GM10248 (cell line): ENCODE results near the gene KLRG1.

Experiments
- CTCF ChIA-PET: fragments of 300-600 bp; sonication (Branson Sonifier 250); formaldehyde crosslinking; extraction: SDS; loops from one replicate; lab custom pipeline; 2021; ENCODE audit warnings: antibody characterized with exemption; lab: Yijun Ruan, JAX
- POLR2A ChIA-PET: fragments of 350-650 bp; sonication (Branson Sonifier 250); formaldehyde crosslinking; extraction: SDS; loops from one replicate; lab custom pipeline; 2020; ENCODE audit warnings: antibody characterized with exemption; lab: Yijun Ruan, JAX
- DNase-seq: peaks from one replicate; pipeline ENCODE4 v3.0.0; 2012; ENCODE audit errors: extremely low spot score
- CTCF ChIP-seq: IDR thresholded peaks from 2 replicates; pipeline ENCODE4 v1.5.1; 2012; ENCODE audit warnings: mild to moderate bottlenecking, low read depth; ENCODE audit errors: extremely low read depth, missing control alignments, control extremely low read depth

Gene KLRG1

GRCh38 chr12:9041321-9041720 is 52.0 kb downstream of the KLRG1 start:
- POLR2A ChIA-PET, result no interaction called here
- CTCF ChIA-PET, result interaction anchor here (0.8 to 2.6 kb wide), 8 partner anchors 9 to 497 kb away, joined by 3 to 15 read pairs (median 3); partner anchors contain the start of gene M6PR
- DNase-seq, result no peak
- no peak for TF ChIP-seq CTCF

- ChIA-PET POLR2A (no interaction called here), CTCF (interaction anchor here (0.8 to 2.0 kb wide), 3 partner anchors 11 to 362 kb away, joined by 3 to 4 read pairs (median 4); no protein-coding TSS in a partner anchor)
- DNase-seq, result no peak
- no peak for TF ChIP-seq CTCF
Observed at GRCh38 chr12:9043766-9044165, 54.4 kb downstream of the KLRG1 start.

- DNase-seq, result no peak
- ChIA-PET CTCF (interaction anchor here (1.3 kb wide), 1 partner anchor 98 kb away, joined by 4 read pairs; the partner anchor contains the start of gene M6PR), POLR2A (no interaction called here)
- no peak for TF ChIP-seq CTCF
Observed at GRCh38 chr12:9047105-9047504, 57.8 kb downstream of the KLRG1 start.

GRCh38 chr12:9048930-9049329 is 59.6 kb downstream of the KLRG1 start:
- no peak for DNase-seq
- ChIA-PET CTCF (interaction anchor here (0.8 to 4.8 kb wide), 37 partner anchors 8 to 512 kb away, joined by 3 to 45 read pairs (median 7); partner anchors contain the start of genes A2M, M6PR, PHC1 and RIMKLB), POLR2A (no interaction called here)
- TF ChIP-seq CTCF, result no peak

- peak; percentile 33 for DNase-seq
- POLR2A ChIA-PET, result no interaction called here
- peak; percentile 43 for TF ChIP-seq CTCF
- CTCF ChIA-PET, result interaction anchor here (0.7 to 4.8 kb wide), 50 partner anchors 8 to 596 kb away, joined by 3 to 45 read pairs (median 5); partner anchors contain the start of genes A2M, M6PR, PHC1 and RIMKLB
Observed at GRCh38 chr12:9049520-9050133, 60.3 kb downstream of the KLRG1 start.

GRCh38 chr12:9050521-9051157 is 61.3 kb downstream of the KLRG1 start:
- TF ChIP-seq CTCF, result no peak
- no peak for DNase-seq
- POLR2A ChIA-PET, result no interaction called here
- CTCF ChIA-PET, result interaction anchor here (0.7 to 4.8 kb wide), 39 partner anchors 9 to 597 kb away, joined by 3 to 45 read pairs (median 7); partner anchors contain the start of genes A2M, M6PR, PHC1 and RIMKLB
